LNCaP clone FGC (cell line): ENCODE data around the gene TET2.

ENCODE experiments used
- DNase-seq: peaks from one replicate; pipeline ENCODE4 v3.0.0-alpha.2; 2011; ENCODE audit warnings: low read depth
- H3K4me3 ChIP-seq: 2 replicates; pipeline ENCODE4 v1.5.1; 2011; ENCODE audit warnings: mild to moderate bottlenecking, low read depth, low read length, control low read depth
- TF ChIP-seq, protein P1 (sequence below): IDR thresholded peaks from 2 replicates; pipeline ENCODE4 v1.5.1; 2012; ENCODE audit warnings: mild to moderate bottlenecking; ENCODE audit not compliant: control insufficient read depth, insufficient read depth; ENCODE audit errors: extremely low read depth

TET2 gene

DNA sequence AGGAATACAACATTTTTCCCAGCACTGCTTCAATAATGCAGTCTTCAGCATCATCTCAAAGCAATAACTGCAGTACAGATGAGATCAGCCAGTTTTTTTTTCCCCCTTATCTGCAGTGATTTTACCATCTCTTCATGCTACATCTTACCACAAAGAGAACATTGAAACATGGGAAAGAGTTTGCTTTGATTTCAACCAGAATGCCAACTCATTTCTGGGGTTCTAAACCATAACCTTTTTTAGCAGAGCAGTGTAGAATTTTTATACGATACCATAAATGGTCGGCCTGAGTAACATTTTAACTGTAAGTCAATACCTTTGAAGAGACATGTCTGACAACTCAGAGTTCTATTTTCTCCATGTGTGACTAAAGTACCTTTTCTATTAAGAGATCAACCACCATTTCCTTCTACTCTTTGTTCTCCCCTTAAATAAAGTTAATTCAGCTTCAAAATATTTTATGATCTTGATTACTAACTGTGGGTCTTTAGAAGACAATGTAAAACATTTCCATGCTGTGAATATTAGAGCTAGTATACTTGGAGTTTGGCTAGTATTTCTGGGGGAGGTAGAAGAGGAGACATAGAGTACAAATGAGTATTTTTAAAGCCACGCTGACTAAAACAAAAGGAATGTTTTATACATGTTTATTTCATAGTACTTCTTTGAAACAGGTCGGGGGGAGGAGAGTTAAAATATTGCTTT is 69.1 kb downstream of the TET2 start:
- H3K4me3 ChIP-seq = no peak overlapping the region
- TF ChIP-seq, protein P1, sequence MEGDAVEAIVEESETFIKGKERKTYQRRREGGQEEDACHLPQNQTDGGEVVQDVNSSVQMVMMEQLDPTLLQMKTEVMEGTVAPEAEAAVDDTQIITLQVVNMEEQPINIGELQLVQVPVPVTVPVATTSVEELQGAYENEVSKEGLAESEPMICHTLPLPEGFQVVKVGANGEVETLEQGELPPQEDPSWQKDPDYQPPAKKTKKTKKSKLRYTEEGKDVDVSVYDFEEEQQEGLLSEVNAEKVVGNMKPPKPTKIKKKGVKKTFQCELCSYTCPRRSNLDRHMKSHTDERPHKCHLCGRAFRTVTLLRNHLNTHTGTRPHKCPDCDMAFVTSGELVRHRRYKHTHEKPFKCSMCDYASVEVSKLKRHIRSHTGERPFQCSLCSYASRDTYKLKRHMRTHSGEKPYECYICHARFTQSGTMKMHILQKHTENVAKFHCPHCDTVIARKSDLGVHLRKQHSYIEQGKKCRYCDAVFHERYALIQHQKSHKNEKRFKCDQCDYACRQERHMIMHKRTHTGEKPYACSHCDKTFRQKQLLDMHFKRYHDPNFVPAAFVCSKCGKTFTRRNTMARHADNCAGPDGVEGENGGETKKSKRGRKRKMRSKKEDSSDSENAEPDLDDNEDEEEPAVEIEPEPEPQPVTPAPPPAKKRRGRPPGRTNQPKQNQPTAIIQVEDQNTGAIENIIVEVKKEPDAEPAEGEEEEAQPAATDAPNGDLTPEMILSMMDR = no peak
- no peak for DNase-seq

DNA sequence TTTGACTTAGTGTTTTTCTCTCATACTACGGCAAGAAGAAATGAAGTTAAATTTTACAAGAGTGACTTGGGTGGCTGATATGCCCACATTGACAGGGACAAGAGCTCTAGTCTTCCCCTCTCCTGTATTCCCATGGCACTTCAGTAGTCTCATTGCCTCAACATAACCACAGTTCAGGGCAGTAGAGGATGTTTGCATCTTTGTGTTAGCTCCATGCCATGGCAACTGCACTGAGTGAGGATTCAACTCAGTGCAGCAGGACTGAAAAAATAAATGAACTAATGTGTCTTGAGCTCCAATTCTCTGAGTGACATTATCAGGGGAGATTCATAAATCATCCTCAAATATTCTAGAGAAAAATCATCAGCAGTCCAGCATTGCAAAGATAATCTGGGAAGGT is 78.8 kb downstream of the TET2 start:
- TF ChIP-seq, protein P1 = no peak
- DNase-seq = no peak
- no peak overlapping the region for H3K4me3 ChIP-seq

DNA sequence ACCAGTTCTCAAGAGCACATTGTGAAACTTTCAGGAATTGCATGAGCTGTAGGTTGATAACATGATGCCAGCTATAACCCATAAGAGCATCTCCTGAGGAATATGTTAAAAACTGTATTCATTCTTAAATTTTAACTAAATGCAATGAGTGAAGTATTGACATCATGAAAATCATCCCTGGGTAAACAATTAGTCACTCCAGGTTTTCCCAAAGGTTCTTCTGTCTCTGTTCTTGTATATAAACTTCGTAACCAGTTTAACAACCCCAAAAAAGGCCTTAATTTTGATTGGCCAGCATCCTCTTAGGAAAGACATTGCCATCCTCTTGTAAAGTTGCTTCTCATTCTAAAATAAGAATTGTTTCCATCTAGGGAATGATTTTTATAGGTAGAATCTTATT is 80.4 kb downstream of the TET2 start:
- no peak for DNase-seq
- H3K4me3 ChIP-seq = no peak overlapping the region
- TF ChIP-seq, protein P1 = no peak

DNA sequence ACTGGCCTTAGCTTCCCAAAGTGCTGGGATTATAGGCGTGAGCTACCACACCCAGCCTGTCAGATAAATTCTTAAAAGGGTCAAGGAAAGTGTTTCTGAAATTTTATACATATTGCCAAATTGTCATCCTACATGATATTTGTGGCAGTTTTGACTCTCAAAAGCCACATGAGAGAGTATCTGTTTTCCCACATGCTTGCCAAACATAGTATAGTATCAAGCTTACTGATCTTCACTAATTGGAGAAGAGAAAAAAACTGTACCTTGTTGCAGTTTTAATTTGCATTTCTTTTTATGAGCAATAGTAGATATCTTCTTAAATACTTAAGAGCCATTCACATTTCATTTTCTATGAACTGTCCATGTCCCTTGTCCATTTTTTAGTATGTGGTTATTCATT is 83.6 kb downstream of the TET2 start:
- H3K4me3 ChIP-seq = no peak overlapping the region
- DNase-seq = no peak
- TF ChIP-seq, protein P1 = no peak

DNA sequence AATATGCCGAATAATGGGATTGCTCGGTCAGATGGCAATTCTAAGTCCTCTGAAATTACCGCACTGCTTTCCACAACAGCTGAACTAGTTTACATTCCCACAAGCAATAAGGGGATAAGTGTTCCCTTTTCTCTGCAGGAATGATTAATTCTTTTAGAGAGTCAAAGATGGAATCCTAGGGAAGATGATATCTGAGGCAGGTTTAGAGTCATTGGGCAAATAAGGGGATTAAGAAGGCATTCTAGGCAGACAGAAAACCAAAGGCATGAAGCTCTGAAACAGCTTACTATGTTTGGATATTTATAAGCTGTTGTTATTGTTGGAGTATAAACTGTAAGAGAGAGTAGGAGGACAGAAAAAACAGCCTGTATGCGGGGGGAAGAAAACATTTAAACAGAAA is 85.7 kb downstream of the TET2 start:
- DNase-seq = no peak
- no peak overlapping the region for H3K4me3 ChIP-seq
- TF ChIP-seq, protein P1 = no peak

DNA sequence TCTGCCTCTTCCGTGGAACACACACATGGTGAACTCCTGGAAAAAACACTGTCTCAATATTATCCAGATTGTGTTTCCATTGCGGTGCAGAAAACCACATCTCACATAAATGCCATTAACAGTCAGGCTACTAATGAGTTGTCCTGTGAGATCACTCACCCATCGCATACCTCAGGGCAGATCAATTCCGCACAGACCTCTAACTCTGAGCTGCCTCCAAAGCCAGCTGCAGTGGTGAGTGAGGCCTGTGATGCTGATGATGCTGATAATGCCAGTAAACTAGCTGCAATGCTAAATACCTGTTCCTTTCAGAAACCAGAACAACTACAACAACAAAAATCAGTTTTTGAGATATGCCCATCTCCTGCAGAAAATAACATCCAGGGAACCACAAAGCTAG is 87.9 kb downstream of the TET2 start:
- TF ChIP-seq, protein P1 = no peak
- no peak overlapping the region for H3K4me3 ChIP-seq
- DNase-seq = no peak

DNA sequence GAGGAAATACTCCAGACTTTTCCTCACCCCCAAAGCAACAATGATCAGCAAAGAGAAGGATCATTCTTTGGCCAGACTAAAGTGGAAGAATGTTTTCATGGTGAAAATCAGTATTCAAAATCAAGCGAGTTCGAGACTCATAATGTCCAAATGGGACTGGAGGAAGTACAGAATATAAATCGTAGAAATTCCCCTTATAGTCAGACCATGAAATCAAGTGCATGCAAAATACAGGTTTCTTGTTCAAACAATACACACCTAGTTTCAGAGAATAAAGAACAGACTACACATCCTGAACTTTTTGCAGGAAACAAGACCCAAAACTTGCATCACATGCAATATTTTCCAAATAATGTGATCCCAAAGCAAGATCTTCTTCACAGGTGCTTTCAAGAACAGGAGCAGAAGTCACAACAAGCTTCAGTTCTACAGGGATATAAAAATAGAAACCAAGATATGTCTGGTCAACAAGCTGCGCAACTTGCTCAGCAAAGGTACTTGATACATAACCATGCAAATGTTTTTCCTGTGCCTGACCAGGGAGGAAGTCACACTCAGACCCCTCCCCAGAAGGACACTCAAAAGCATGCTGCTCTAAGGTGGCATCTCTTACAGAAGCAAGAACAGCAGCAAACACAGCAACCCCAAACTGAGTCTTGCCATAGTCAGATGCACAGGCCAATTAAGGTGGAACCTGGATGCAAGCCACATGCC is 89.7 kb downstream of the TET2 start:
- TF ChIP-seq, protein P1 = no peak
- no peak overlapping the region for H3K4me3 ChIP-seq
- DNase-seq = peak; percentile 1
